ENCODE results near the gene PAX2.

The PAX2 gene

GRCh38 chr10:100791369-100792058, 46.1 kb downstream of the PAX2 start:
- no peak for DNase-seq (ENCODE audit: low read depth)

GRCh38 chr10:100792574-100792973, 47.2 kb downstream of the PAX2 start:
- no peak for DNase-seq (ENCODE audit: low read depth)

GRCh38 chr10:100793055-100793454, 47.7 kb downstream of the PAX2 start:
- DNase-seq (ENCODE audit: low read depth) = no peak

- no peak for DNase-seq (ENCODE audit: low read depth)
Observed at GRCh38 chr10:100799881-100800280, 54.5 kb downstream of the PAX2 start.

- no peak for DNase-seq (ENCODE audit: low read depth)
Observed at GRCh38 chr10:100800931-100801330, 55.5 kb downstream of the PAX2 start.

GRCh38 chr10:100802196-100802595, 56.8 kb downstream of the PAX2 start:
- no peak for DNase-seq (ENCODE audit: low read depth)

- DNase-seq (ENCODE audit: low read depth) = no peak
Observed at GRCh38 chr10:100802607-100803006, 57.2 kb downstream of the PAX2 start.

- no peak for DNase-seq (ENCODE audit: low read depth)
Observed at GRCh38 chr10:100803492-100803891, 58.1 kb downstream of the PAX2 start.

- no peak for DNase-seq (ENCODE audit: low read depth)
Observed at GRCh38 chr10:100803908-100804307, 58.5 kb downstream of the PAX2 start.

GRCh38 chr10:100805543-100806355, 60.4 kb downstream of the PAX2 start:
- no peak for DNase-seq (ENCODE audit: low read depth)

GRCh38 chr10:100806356-100806645, 60.9 kb downstream of the PAX2 start:
- DNase-seq (ENCODE audit: low read depth) = no peak

- DNase-seq (ENCODE audit: low read depth) = no peak
Observed at GRCh38 chr10:100807241-100807951, 62.0 kb downstream of the PAX2 start.

GRCh38 chr10:100808876-100809275, 63.5 kb downstream of the PAX2 start:
- DNase-seq (ENCODE audit: low read depth) = no peak

- no peak for DNase-seq (ENCODE audit: low read depth)
Observed at GRCh38 chr10:100810091-100810834, 64.9 kb downstream of the PAX2 start.

GRCh38 chr10:100810835-100811116, 65.4 kb downstream of the PAX2 start:
- DNase-seq (ENCODE audit: low read depth) = no peak

GRCh38 chr10:100811261-100811660, 65.9 kb downstream of the PAX2 start:
- DNase-seq (ENCODE audit: low read depth) = no peak

GRCh38 chr10:100811752-100812750, 66.7 kb downstream of the PAX2 start:
- DNase-seq (ENCODE audit: low read depth) = no peak

- no peak for DNase-seq (ENCODE audit: low read depth)
Observed at GRCh38 chr10:100812978-100813377, 67.6 kb downstream of the PAX2 start.

- no peak for DNase-seq (ENCODE audit: low read depth)
Observed at GRCh38 chr10:100814751-100815474, 69.5 kb downstream of the PAX2 start.

- DNase-seq (ENCODE audit: low read depth) = no peak
Observed at GRCh38 chr10:100816671-100817070, 71.3 kb downstream of the PAX2 start.
